Jurkat, Clone E6-1 (cell line): ENCODE data around the gene ANGPTL4.
A peak's percentile ranks its signal among the peaks of the same experiment; 100 is the strongest.
"Not testable (repeated sequence)": the region's sequence is repeated elsewhere in the genome, so short reads cannot be mapped to it uniquely, and the experiment has no call there.

Source experiments
- DNase-seq: peaks from one replicate; pipeline ENCODE4 v3.0.0-alpha.2; 2011; ENCODE audit warnings: low read depth, low spot score
- H3K4me3 ChIP-seq: 2 replicates; pipeline ENCODE4 v1.5.1; 2011; ENCODE audit warnings: mild to moderate bottlenecking, low read length, control low read depth, moderate library complexity

ANGPTL4 gene

DNA sequence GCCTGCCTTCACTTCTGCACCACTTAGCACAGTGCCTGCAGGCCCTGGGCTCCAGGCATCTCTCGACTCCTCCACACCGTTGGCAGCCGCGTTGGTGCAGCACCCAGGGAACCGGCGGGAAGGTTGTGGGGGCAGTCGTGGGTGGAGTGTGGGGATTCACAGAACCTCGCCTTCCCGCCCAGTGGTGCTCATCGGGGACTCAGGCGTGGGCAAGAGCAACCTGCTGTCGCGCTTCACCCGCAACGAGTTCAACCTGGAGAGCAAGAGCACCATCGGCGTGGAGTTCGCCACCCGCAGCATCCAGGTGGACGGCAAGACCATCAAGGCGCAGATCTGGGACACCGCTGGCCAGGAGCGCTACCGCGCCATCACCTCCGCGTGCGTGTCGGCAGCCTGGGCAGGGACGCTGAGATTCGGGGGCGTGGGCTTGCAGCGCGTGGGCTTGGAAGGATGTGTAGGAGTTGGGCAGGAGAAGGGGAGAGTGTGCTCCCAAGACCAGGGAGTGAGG, 35.8 kb downstream of the ANGPTL4 start:
- no peak overlapping the region for H3K4me3 ChIP-seq
- no peak for DNase-seq

DNA sequence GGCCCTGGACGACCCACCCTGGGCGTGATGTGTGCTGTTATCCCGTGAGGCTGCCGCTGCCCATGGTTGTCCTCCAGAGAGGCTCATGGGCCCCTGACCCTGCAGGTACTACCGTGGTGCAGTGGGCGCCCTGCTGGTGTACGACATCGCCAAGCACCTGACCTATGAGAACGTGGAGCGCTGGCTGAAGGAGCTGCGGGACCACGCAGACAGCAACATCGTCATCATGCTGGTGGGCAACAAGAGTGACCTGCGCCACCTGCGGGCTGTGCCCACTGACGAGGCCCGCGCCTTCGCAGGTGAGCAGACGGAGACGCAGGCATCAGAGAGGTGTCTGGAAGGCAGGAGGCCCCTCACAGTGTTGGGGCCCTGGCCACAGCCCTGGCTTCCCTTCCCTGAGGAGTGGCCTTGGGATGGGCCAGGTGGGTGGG, 38.0 kb downstream of the ANGPTL4 start:
- DNase-seq, result no peak
- no peak overlapping the region for H3K4me3 ChIP-seq

DNA sequence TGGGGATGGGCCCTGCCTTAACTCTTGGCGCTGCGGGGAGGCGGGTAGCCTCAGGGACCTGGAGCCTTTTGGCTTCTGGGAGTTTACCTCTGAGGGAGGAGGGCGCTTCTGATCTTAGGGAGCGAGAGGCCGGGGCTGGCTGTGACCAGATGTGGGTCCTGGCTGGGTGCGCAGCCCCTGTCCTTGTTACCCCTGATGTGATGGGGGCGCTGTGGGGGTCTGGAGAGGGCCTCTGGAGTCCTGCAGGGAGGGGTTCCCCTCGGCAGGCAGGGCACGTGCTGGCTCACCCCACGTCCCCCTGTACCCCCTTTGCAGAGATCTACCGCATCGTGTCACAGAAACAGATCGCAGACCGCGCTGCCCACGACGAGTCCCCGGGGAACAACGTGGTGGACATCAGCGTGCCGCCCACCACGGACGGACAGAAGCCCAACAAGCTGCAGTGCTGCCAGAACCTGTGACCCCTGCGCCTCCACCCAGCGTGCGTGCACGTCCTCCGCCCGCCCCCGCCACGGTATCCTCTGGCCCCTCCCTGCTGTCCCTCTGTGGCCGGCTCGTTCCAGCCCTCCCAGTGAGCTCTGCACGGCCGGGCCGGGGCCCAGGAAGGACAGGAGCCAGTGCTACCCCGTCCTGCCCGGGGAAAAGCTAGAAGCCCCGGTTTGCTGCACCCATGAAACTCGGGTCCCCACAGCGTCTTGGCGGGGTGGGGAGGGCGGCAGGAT, 39.3 kb downstream of the ANGPTL4 start:
- DNase-seq, result no peak
- no peak overlapping the region for H3K4me3 ChIP-seq

DNA sequence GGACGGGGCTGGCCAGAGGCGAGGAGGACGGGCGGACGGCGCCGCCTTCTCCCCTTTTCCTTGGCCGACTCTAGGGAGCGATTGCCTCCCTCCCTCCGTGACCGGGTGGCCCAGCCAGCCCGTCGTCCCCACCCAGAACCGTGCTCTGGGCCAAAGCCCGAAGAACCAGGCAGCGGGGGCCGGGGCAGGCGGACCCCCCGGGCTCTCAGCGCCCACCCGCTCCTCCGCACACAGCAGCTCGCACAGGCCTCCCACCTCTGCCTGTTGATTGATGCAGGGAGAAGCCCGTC, 39.8 kb downstream of the ANGPTL4 start:
- DNase-seq, result no peak
- H3K4me3 ChIP-seq, result no peak overlapping the region

DNA sequence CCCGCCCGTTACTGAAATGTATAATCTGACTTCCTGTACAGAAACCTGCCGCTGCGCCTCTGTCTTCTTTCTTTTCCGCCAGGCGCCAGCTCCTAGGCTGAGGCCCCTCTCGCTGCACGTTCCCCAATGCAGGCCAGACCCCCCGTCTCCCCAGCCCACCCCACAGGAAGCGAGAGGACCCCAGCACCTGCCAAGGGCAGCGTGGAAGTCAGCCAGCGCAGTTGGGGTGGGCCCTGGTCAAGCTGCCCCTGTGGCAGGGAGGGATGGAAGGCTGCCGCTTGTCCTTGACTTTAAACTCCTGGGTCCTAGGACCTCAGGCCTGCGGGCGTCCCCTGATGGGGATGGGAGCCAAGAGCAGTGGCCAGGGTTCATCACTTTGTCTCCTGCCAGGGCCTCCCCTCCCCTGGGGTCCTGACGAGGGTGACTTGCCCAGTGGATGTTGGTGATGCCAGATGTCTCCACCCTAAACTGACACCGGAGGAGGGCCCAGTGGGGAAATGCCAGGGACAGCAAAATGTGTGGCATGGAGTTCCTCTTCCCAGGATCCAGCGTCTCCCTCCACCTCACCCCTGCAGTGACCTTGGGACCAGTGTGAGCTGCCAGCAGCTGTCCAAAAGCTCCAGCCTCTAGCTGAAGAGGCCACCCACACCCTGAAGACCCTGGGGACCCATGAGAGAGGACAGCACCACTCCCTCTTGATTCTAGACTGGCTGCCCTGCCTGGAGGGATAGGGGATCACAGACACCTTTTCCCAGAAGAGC, 40.6 kb downstream of the ANGPTL4 start:
- DNase-seq, result no peak
- H3K4me3 ChIP-seq, result no peak overlapping the region

DNA sequence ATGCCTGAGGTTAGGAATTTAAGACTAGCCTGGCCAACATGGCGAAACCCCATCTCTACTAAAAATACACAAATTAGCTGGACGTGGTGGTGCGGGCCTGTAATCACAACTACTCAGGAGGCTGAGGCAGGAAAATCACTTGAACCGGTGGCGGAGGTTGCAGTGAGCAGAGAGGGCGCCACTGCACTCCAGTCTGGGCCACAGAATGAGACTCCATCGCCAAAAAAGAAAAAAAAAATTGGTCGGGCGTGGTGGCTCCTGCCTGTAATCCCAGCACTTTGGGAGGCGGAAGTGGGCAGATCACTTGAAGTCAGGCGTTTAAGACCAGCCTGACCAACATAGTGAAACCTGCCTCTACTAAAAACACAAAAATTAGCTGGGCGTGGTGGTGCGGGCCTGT, 46.8 kb downstream of the ANGPTL4 start:
- DNase-seq, H3K4me3 ChIP-seq: not testable (repeated sequence)

DNA sequence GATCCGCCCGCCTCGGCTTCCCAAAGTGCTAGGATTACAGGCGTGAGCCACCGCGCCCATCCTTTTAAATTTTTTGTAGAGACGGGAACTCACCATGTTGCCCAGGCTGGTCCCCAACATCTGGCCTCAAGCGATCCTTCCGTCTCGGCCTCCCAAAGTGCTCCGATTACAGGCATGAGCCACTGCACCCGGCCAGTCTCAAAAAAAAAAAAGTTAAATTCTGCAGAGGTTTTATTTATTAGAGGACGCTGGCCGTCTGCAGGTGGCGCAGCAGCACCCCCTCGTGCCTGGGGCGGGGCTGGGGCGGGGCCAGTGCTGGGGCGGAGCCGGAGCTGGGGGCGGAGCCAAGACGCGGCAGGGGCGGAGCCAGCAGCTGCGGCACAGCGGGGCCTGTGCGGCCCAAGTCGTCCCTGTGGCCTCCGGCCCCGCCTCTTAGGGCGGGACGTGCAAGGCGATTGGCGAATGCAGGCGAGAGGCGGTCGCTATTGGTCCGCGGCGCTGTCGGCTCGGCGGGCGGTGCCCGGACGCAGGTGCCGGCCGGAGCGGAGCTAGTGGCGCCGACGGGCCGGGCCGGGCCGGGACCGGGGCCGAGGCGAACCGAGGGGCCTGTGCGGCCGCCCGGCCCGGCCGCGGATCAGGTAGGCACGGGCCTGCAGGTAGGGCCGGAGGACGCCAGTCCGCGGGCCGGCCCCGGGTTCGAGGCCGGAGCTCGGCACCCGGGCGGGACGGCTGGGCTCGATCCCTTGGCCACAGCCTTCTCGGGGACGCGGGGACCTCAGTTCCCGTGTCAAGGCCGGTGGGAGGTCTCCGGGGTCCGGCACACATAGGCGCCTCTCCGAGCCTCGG, 49.1 kb downstream of the ANGPTL4 start, which contains the start of gene MARCHF2:
Gene MARCHF2, plus strand, starts transcription at position 523 of the 846 bp plus-strand sequence. CDS start 8,536 bp downstream, outside the sequence.
- peak; percentile 91 for DNase-seq
- H3K4me3 ChIP-seq, result peak within 1 kb of the TSS; percentile 63

DNA sequence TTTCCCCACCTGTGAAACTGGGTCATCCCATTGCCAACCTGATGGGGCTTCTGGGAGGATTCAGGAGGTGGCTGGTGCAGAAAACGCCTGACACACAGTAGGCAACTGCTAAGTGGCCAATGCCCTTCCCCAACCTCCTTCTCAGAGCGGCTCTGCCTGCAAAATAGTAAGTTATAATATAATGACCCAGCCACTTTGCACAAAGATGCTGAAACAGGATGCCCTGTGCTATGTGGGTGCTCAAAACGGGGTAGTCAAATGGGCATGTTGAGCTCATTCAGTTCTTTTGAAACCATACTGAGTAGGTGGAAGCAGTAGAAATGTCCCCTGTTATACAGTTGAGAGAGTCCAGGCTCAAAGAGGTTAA, 49.7 kb downstream of the ANGPTL4 start:
- H3K4me3 ChIP-seq, result peak overlapping the region; percentile 63
- no peak for DNase-seq

DNA sequence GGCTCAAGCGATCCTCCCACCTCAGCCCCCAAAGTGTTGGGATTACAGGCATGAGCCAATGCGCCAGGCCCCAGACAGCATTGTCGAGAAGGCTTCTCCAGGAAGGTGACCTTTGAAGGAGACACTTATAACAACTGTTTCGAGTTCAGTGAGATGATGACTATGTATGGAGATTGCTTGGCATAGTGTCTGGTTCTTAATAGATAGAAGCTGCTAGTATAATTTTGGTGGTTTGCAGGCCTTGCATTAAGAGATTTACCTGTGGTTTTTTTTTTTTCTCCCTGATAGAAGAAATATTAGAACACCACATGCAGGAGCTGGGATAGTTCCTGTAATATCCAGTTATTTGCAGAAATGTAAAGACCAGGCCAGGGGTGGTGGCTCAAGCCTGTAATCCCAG, 52.8 kb downstream of the ANGPTL4 start:
- no peak for DNase-seq
- no peak overlapping the region for H3K4me3 ChIP-seq

DNA sequence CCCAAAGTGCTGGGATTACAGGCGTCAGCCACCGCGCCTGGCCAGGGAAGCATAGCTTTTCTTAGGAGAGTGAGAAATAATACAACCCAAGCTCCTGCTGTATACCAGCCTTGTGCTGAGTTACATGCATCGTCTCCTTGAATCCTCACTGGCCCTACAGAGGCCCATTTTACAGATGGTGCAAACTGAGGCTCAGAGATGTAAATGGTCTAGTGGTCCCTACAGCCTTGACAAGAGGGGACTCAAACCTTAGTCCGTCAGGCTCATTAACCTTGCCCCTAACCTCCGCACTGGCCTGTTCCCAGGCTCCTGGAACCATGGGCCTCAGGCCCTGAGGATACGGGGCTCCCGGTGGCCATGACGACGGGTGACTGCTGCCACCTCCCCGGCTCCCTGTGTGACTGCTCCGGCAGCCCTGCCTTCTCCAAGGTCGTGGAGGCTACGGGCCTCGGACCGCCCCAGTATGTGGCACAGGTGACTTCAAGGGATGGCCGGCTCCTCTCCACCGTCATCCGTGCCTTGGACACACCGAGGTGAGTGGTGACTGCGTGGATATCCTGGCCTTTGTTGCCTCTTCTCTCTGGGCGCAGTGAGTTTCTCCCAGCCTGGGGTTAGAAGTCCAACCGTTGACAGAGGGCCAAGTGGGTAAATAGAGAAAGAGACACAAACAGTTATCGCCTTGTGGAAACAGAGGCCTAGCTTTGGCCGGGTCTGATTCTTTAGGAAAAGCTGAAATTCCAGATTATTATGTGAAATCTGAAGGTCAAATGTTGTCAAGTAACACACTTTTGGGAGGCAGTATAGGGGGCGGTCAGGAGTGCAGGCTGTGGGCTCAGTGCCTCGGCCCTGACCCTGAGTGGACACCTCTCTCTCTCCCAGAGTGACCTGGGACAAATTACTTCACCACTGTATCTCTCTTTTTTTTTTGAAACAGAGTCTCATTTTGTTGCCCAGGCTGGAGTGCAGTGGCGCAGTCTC, 57.8 kb downstream of the ANGPTL4 start:
- no peak for DNase-seq
- H3K4me3 ChIP-seq, result no peak overlapping the region

DNA sequence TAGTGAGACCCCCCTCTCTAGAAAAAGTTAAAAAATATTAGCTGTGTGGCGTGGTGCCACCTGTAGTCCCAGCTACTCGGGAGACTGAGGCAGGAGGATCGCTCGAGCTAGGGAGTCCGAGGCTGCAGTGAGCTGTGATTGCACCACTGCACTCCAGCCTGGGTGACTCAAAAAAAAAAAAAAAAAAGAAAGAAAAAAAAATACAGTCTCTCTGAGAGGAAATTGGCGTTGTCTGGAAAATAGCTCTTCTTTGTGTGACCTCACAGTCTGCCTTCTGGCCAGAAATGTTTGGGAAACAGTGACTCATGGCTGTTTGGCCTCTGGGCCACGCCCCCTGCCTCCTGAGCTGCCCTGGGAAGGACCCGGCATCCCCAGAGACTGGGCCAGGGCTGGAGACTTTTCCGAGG, 59.9 kb downstream of the ANGPTL4 start:
- no peak for DNase-seq

More for the DNA sequence above, 59.9 kb downstream of the ANGPTL4 start:
- H3K4me3 ChIP-seq, result no peak overlapping the region
